Measurements from ENCODE around the gene SCN10A. TPM values are rescaled to one million over a fixed set of nuclear protein-coding genes. Genes with fewer than 3 reads are reported as not detected.

Gene SCN10A
- total RNA-seq, 1 experiment from 2014 or later = not detected

GRCh38 chr3:38689774-38690173 lies 126.2 kb downstream of the SCN10A start (continued):
- TF ChIP-seq CTCF (IDR thresholded peaks at IDR 0.05) (no peak), E2F5 (CRISPR knock-in tag; IDR thresholded peaks at IDR 0.05) (no peak), ZNF138 (CRISPR knock-in tag; conservative IDR thresholded peaks at IDR 0.05) (no peak), GTF2I (CRISPR knock-in tag; conservative IDR thresholded peaks at IDR 0.05) (no peak), NR2C2 (CRISPR knock-in tag; IDR thresholded peaks at IDR 0.05) (no peak), SOX15 (CRISPR knock-in tag; IDR thresholded peaks at IDR 0.05) (no peak)

GRCh38 chr3:38689346-38689745 lies 126.7 kb downstream of the SCN10A start:
- Mint-ChIP-seq H3K4me3 (no peak overlapping the region), H3K36me3 (no peaks in the 10 kb centered on the region), H3K27ac (no peak overlapping the region), H3K9me3 (no peaks in the 10 kb centered on the region), H3K27me3 (ENCODE audit: low read depth) (no peaks in the 10 kb centered on the region; the same call in 1 of the 2 replicates), H3K4me1 (no peaks in the 10 kb centered on the region)
- ChIA-PET POLR2A (no interaction called here), CTCF (interaction anchor here (1.2 to 2.7 kb wide), 2 partner anchors 27 to 311 kb away, joined by 3 to 10 read pairs; no protein-coding TSS in a partner anchor)
- ATAC-seq = no peak
- no peak for DNase-seq (ENCODE audit: low spot score)
- no peak for TF ChIP-seq IRF1 (CRISPR knock-in tag; IDR thresholded peaks at IDR 0.05)
- TF ChIP-seq STAT6 (CRISPR knock-in tag; conservative IDR thresholded peaks at IDR 0.05; ENCODE audit: low read depth) = no peak
- TF ChIP-seq MYBL2 (CRISPR knock-in tag; IDR thresholded peaks at IDR 0.05) = no peak
- no peak for TF ChIP-seq RORB (CRISPR knock-in tag; IDR thresholded peaks at IDR 0.05)

GRCh38 chr3:38687321-38687720 lies 128.7 kb downstream of the SCN10A start:
- CTCF ChIA-PET = interaction anchor here (1.3 kb wide), 1 partner anchor 166 kb away, joined by 3 read pairs; no protein-coding TSS in a partner anchor
- H3K4me1 Mint-ChIP-seq = no peaks in the 10 kb centered on the region
- no peaks in the 10 kb centered on the region for H3K9me3 Mint-ChIP-seq
- H3K27me3 Mint-ChIP-seq (ENCODE audit: low read depth) = no peaks in the 10 kb centered on the region; the same call in 1 of the 2 replicates
- DNase-seq (ENCODE audit: low spot score) (no peak), ATAC-seq (no peak)
- H3K36me3 Mint-ChIP-seq = no peaks in the 10 kb centered on the region
- no peak overlapping the region for H3K4me3 Mint-ChIP-seq
- POLR2A ChIA-PET = interaction anchor here (0.6 kb wide), 1 partner anchor 992 kb away, joined by 3 read pairs; no protein-coding TSS in a partner anchor
- H3K27ac Mint-ChIP-seq = no peak overlapping the region
- no peak for TF ChIP-seq JAZF1 (CRISPR knock-in tag; IDR thresholded peaks at IDR 0.05)
- TF ChIP-seq NFYB (CRISPR knock-in tag; conservative IDR thresholded peaks at IDR 0.05; ENCODE audit: low read depth) = no peak
- no peak for TF ChIP-seq MYBL2 (CRISPR knock-in tag; IDR thresholded peaks at IDR 0.05)
- no peak for TF ChIP-seq ZNF416 (CRISPR knock-in tag; IDR thresholded peaks at IDR 0.05)
- no peak for TF ChIP-seq GTF2I (CRISPR knock-in tag; conservative IDR thresholded peaks at IDR 0.05)
- TF ChIP-seq SMAD4 (CRISPR knock-in tag; IDR thresholded peaks at IDR 0.05) = no peak
- TF ChIP-seq OVOL2 (CRISPR knock-in tag; IDR thresholded peaks at IDR 0.05; ENCODE audit: borderline replicate concordance) = no peak
- TF ChIP-seq JUN (CRISPR knock-in tag; IDR thresholded peaks at IDR 0.05) = no peak
- no peak for TF ChIP-seq ZNF281 (CRISPR knock-in tag; IDR thresholded peaks at IDR 0.05)
- TF ChIP-seq CREB1 (CRISPR knock-in tag; IDR thresholded peaks at IDR 0.05) = no peak
- TF ChIP-seq PRDM15 (CRISPR knock-in tag; IDR thresholded peaks at IDR 0.05) = no peak
- no peak for TF ChIP-seq ZNF219 (CRISPR knock-in tag; IDR thresholded peaks at IDR 0.05; ENCODE audit: borderline replicate concordance)
- TF ChIP-seq CDX4 (CRISPR knock-in tag; IDR thresholded peaks at IDR 0.05; ENCODE audit: borderline replicate concordance) = no peak
